A673 (cell line): ENCODE data around the gene CCS. TPM values are rescaled to one million over a fixed set of nuclear protein-coding genes. Genes with fewer than 3 reads are reported as not detected.

Source experiments
- BruUV-seq: library from RNA; stranded (reverse); fragments of 400-500 nt; replicated peaks from 2 replicates; lab custom pipeline; 2021; lab: Mats Ljungman, UMichigan
- CTCF ChIA-PET: fragments of 300-600 bp; sonication (Branson Sonifier 250); formaldehyde crosslinking; loops from one replicate; lab custom pipeline; 2022; ENCODE audit warnings: antibody characterized with exemption; lab: Charles Lee
- POLR2A ChIA-PET: fragments of 300-600 bp; sonication (Branson Sonifier 250); formaldehyde crosslinking; loops from one replicate; lab custom pipeline; 2022; ENCODE audit warnings: antibody characterized with exemption; ENCODE audit not compliant: low non-redundant PET; lab: Charles Lee
- DNase-seq: peaks from one replicate; pipeline ENCODE4 v3.0.0-alpha.2; 2015; ENCODE audit warnings: low spot score
- H3K27ac ChIP-seq: fragments of 200-600 bp; sonication (generic); 2 replicates; pipeline ENCODE4 v1.5.1; 2016; ENCODE audit warnings: mixed run types, low read depth, mild to moderate bottlenecking, mixed read lengths, antibody characterized with exemption, low read length; ENCODE audit not compliant: poor library complexity, severe bottlenecking
- H3K27me3 ChIP-seq: fragments of 200-600 bp; sonication (generic); replicated peaks from 2 replicates; pipeline ENCODE4 v1.6.1; 2017; ENCODE audit warnings: mixed run types, low read depth, mild to moderate bottlenecking, mixed read lengths, antibody characterized with exemption, low read length; ENCODE audit not compliant: insufficient read depth, poor library complexity
- H3K36me3 ChIP-seq: fragments of 200-600 bp; sonication (generic); 2 replicates; pipeline ENCODE4 v1.6.1; 2016; ENCODE audit warnings: mixed run types, mild to moderate bottlenecking, mixed read lengths, antibody characterized with exemption, low read length; ENCODE audit not compliant: insufficient read depth, poor library complexity, severe bottlenecking
- H3K4me1 ChIP-seq: fragments of 200-600 bp; sonication (generic); 2 replicates; pipeline ENCODE4 v1.6.1; 2017; ENCODE audit warnings: mixed run types, mild to moderate bottlenecking, mixed read lengths, antibody characterized with exemption, low read length; ENCODE audit not compliant: insufficient read depth, poor library complexity, severe bottlenecking
- H3K4me3 ChIP-seq: fragments of 200-600 bp; sonication (generic); 2 replicates; pipeline ENCODE4 v1.5.1; 2016; ENCODE audit warnings: low read depth, mixed run types, mild to moderate bottlenecking, mixed read lengths, low read length; ENCODE audit not compliant: poor library complexity, severe bottlenecking
- H3K9me3 ChIP-seq: fragments of 200-600 bp; sonication (generic); 2 replicates; pipeline ENCODE4 v1.6.1; 2016; ENCODE audit warnings: mixed run types, low read depth, mild to moderate bottlenecking, mixed read lengths, antibody characterized with exemption, low read length; ENCODE audit not compliant: poor library complexity, severe bottlenecking
- CTCF ChIP-seq: fragments of 300-800, 200-600 bp; sonication (generic); conservative IDR thresholded peaks from 2 replicates; pipeline ENCODE4 v1.5.1; 2017; ENCODE audit warnings: low read depth, mild to moderate bottlenecking, antibody characterized with exemption, low read length, moderate library complexity, mixed read lengths
- EZH2 ChIP-seq: fragments of 200-600 bp; sonication (generic); IDR thresholded peaks from 2 replicates; pipeline ENCODE4 v1.6.1; 2017; ENCODE audit warnings: borderline replicate concordance, low read depth, mild to moderate bottlenecking, mixed read lengths, antibody characterized with exemption, low read length; ENCODE audit not compliant: poor library complexity, severe bottlenecking
- intact Hi-C: fragments of 100-400 bp; cut with micrococcal nuclease; formaldehyde crosslinking; loops from one replicate; pipeline ENCODE4 v1.10.0; 2022; ENCODE audit not compliant: unreplicated experiment
- total RNA-seq: library from RNA; stranded (reverse); gene quantifications from 2 replicates; pipeline ENCODE4 v1.2.3, GENCODE V29; 2021

The CCS gene
- total RNA-seq, 1 experiment from 2014 or later, result 43.8 TPM

- TF ChIP-seq CTCF, result no peak
- TF ChIP-seq EZH2, result no peak
- peaks cover 88% of the 10 kb centered on the region for H3K36me3 ChIP-seq
- H3K4me1 ChIP-seq, result no peaks in the 10 kb centered on the region
- H3K4me3 ChIP-seq, result no peak overlapping the region
- no peaks in the 10 kb centered on the region for H3K27me3 ChIP-seq
- DNase-seq, result no peak
- BruUV-seq, result no TSS peak
- ChIA-PET POLR2A (interaction anchor here (1.1 kb wide), 1 partner anchor 9 kb away, joined by 6 read pairs; the partner anchor contains the start of gene RBM4), CTCF (no interaction called here)
- intact Hi-C loops, result no loop called here
- no peaks in the 10 kb centered on the region for H3K9me3 ChIP-seq
- no peak overlapping the region for H3K27ac ChIP-seq
These were observed 36.4 kb downstream of the CCS start for GRCh38 chr11:66629356-66629755.

- BruUV-seq, result no TSS peak
- intact Hi-C loops, result no loop called here
- no peak for TF ChIP-seq EZH2
- no peak for TF ChIP-seq CTCF
- Histone ChIP-seq H3K4me1 (no peaks in the 10 kb centered on the region), H3K36me3 (peaks cover 74% of the 10 kb centered on the region), H3K9me3 (no peaks in the 10 kb centered on the region), H3K27ac (no peak overlapping the region), H3K27me3 (no peaks in the 10 kb centered on the region), H3K4me3 (no peak overlapping the region)
- ChIA-PET CTCF (no interaction called here), POLR2A (no interaction called here)
- DNase-seq, result no peak
These were observed 38.9 kb downstream of the CCS start for GRCh38 chr11:66631883-66632282.

- BruUV-seq, result no TSS peak
- H3K4me3 ChIP-seq, result no peak overlapping the region
- ChIA-PET CTCF (no interaction called here), POLR2A (no interaction called here)
- no peak for DNase-seq
- no peaks in the 10 kb centered on the region for H3K9me3 ChIP-seq
- H3K27ac ChIP-seq, result no peak overlapping the region
- peaks cover 6% of the 10 kb centered on the region for H3K4me1 ChIP-seq
- intact Hi-C loops, result no loop called here
- TF ChIP-seq CTCF (no peak), EZH2 (no peak)
- no peaks in the 10 kb centered on the region for H3K27me3 ChIP-seq
- peaks cover 63% of the 10 kb centered on the region for H3K36me3 ChIP-seq
These were observed 40.0 kb downstream of the CCS start for GRCh38 chr11:66632952-66633351.
